K562 (cell line): ENCODE data around the gene NAA40. TPM values are rescaled to one million over a fixed set of nuclear protein-coding genes. Genes with fewer than 3 reads are reported as not detected.

Experiments used
- ATAC-seq: fragments of 200-7000 bp; cut with Tn5 transposase; 3 replicates; pipeline ENCODE4 v1.9.1; 2020; ENCODE audit warnings: moderate library complexity
- BruUV-seq: library from RNA; stranded (reverse); fragments of 400-500 nt; replicated peaks from 2 replicates; lab custom pipeline; 2021; lab: Mats Ljungman, UMichigan
- CTCF ChIA-PET: fragments of 300-600 bp; formaldehyde crosslinking; extraction: SDS; loops from one replicate; lab custom pipeline; 2021; ENCODE audit warnings: low intra/inter-chr PET ratio; lab: Yijun Ruan, JAX
- POLR2A ChIA-PET: fragments of 300-600, 350-650 bp; sonication (Branson Sonifier 250); formaldehyde crosslinking; extraction: SDS; loops from one replicate; lab custom pipeline; 2021; ENCODE audit warnings: antibody characterized with exemption, inconsistent platforms; lab: Yijun Ruan, JAX
- DNase-seq, 4 experiments: peaks; one replicate each; pipeline versions ENCODE4 v3.0.0 to v3.0.0-alpha.2; 2011 to 2018; ENCODE audit warnings: low spot score in 3 of 4, mixed read lengths in 3 of 4; ENCODE audit errors: extremely low read depth in 1 of 4
- FAIRE-seq: peaks from 2 replicates; lab custom pipeline; 2011; peaks lifted over from hg19 to GRCh38; lab: Jason Lieb, UNC
- H2AFZ ChIP-seq: 2 replicates; pipeline ENCODE4 v1.6.0; 2011; ENCODE audit warnings: low read depth, low read length, control low read depth, inconsistent platforms
- H3K27ac ChIP-seq: fragments of 200-600 bp; 3 replicates; pipeline ENCODE4 v1.8.0; 2011; ENCODE audit warnings: low read depth, mild to moderate bottlenecking, control low read depth, inconsistent platforms, low read length, moderate library complexity, mixed read lengths; ENCODE audit errors: extremely low read depth
- H3K27me3 ChIP-seq, 2 experiments: fragments of 300-600 bp in 1 of 2; 2 replicates in 1 of 2; 3 replicates in 1 of 2; pipeline versions ENCODE4 v1.6.0 to v1.8.0; 2011; ENCODE audit warnings: inconsistent platforms in 2 of 2, low read length in 2 of 2, mild to moderate bottlenecking in 1 of 2, mixed read lengths in 1 of 2, moderate library complexity in 1 of 2; ENCODE audit not compliant: control insufficient read depth in 2 of 2, insufficient read depth in 2 of 2
- H3K36me3 ChIP-seq: fragments of 300-600 bp; 3 replicates; pipeline ENCODE4 v1.8.0; 2011; ENCODE audit warnings: mild to moderate bottlenecking, low read length, inconsistent platforms; ENCODE audit not compliant: control insufficient read depth, insufficient read depth
- H3K4me1 ChIP-seq, 2 experiments: fragments of 200-600 bp in 1 of 2; replicated peaks in 1 of 2; 2 replicates in 1 of 2; 3 replicates in 1 of 2; pipeline versions ENCODE4 v1.5.1 to v1.8.0; 2011; ENCODE audit warnings: inconsistent platforms in 2 of 2, low read length in 2 of 2, mild to moderate bottlenecking in 1 of 2, mixed read lengths in 1 of 2, moderate library complexity in 1 of 2; ENCODE audit not compliant: control insufficient read depth in 2 of 2, insufficient read depth in 2 of 2
- H3K4me2 ChIP-seq: 2 replicates; pipeline ENCODE4 v1.6.1; 2011; ENCODE audit warnings: low read length, control low read depth, inconsistent platforms, mixed read lengths; ENCODE audit not compliant: insufficient read depth
- H3K4me3 ChIP-seq: fragments of 200-600 bp; sonication (generic), shearing (Covaris generic); 2 replicates; pipeline ENCODE4 v1.5.1; 2016; ENCODE audit warnings: control low read depth, inconsistent platforms
- H3K79me2 ChIP-seq: fragments of 200-600 bp; 3 replicates; pipeline ENCODE4 v1.8.0; 2011; ENCODE audit warnings: low read length, inconsistent platforms; ENCODE audit not compliant: control insufficient read depth, insufficient read depth
- H3K9ac ChIP-seq, 2 experiments: 2 replicates each; pipeline versions ENCODE4 v1.6.0 to v1.6.1; 2011; ENCODE audit warnings: low read depth in 2 of 2, low read length in 2 of 2, control low read depth in 1 of 2, inconsistent platforms in 1 of 2, mild to moderate bottlenecking in 1 of 2, mixed read lengths in 1 of 2; ENCODE audit not compliant: insufficient read depth in 1 of 2
- H3K9me1 ChIP-seq: one replicate; pipeline ENCODE4 v1.6.0; 2011; ENCODE audit warnings: inconsistent platforms, mild to moderate bottlenecking, low read length, moderate library complexity; ENCODE audit not compliant: control insufficient read depth, insufficient read depth
- H3K9me3 ChIP-seq: replicated peaks from 2 replicates; pipeline ENCODE4 v1.5.1; 2011; ENCODE audit warnings: low read depth, low read length, inconsistent platforms; ENCODE audit not compliant: control insufficient read depth, insufficient read depth
- H4K20me1 ChIP-seq: replicated peaks from 2 replicates; pipeline ENCODE4 v1.6.1; 2011; ENCODE audit warnings: low read length, inconsistent platforms, mixed read lengths; ENCODE audit not compliant: control insufficient read depth, insufficient read depth
- CCNT2 ChIP-seq: IDR thresholded peaks from 2 replicates; pipeline ENCODE4 v1.6.1; 2011; ENCODE audit warnings: borderline replicate concordance, low read depth, mild to moderate bottlenecking, moderate library complexity, mixed read lengths, low read length; ENCODE audit not compliant: insufficient read length; ENCODE audit errors: extremely low read depth
- DIDO1 ChIP-seq: fragments of 450-650 bp; IDR thresholded peaks from 2 replicates; pipeline ENCODE4 v1.6.1; 2016; ENCODE audit warnings: low read depth, missing biosample characterization, missing genetic modification characterization
- GABPA ChIP-seq: fragments of 200-800 bp; sonication (Bioruptor generic); conservative IDR thresholded peaks from 2 replicates; pipeline ENCODE4 v1.6.1; 2016; ENCODE audit warnings: low read depth, missing genetic modification characterization, missing compliant biosample characterization
- GATAD2B ChIP-seq: fragments of 450-650 bp; IDR thresholded peaks from 2 replicates; pipeline ENCODE4 v1.6.1; 2017; ENCODE audit warnings: mild to moderate bottlenecking, borderline replicate concordance
- HNRNPH1 ChIP-seq: fragments of 200-400 bp; formaldehyde crosslinking; optimal IDR thresholded peaks from 2 replicates; pipeline ENCODE3; 2017; ENCODE audit warnings: low read depth, mild to moderate bottlenecking, low read length, moderate library complexity
- MCM3 ChIP-seq: fragments of 450-650 bp; IDR thresholded peaks from 2 replicates; pipeline ENCODE4 v1.6.1; 2016
- POLR2B ChIP-seq: fragments of 450-650 bp; IDR thresholded peaks from 2 replicates; pipeline ENCODE4 v1.6.1; 2018; ENCODE audit warnings: low read depth; ENCODE audit not compliant: partially characterized antibody
- PRPF4 ChIP-seq: fragments of 200-400 bp; formaldehyde crosslinking; IDR thresholded peaks from one replicate; pipeline ENCODE4 v1.6.1; 2017; ENCODE audit warnings: low read length, low read depth, mild to moderate bottlenecking; ENCODE audit not compliant: insufficient read depth, poor library complexity, severe bottlenecking
- RCOR1 ChIP-seq, 2 experiments: IDR thresholded peaks; 2 replicates each; pipeline ENCODE4 v1.6.1; 2012; ENCODE audit warnings: low read depth in 2 of 2, low read length in 2 of 2, borderline replicate concordance in 1 of 2, improper control_type of control experiment in 1 of 2
- SLC30A9 ChIP-seq: fragments of 250-450 bp; sonication (Bioruptor Pico); IDR thresholded peaks from 2 replicates; pipeline ENCODE4 v1.8.0; 2022; ENCODE audit warnings: mild to moderate bottlenecking, moderate library complexity
- STAT5A ChIP-seq: IDR thresholded peaks from 2 replicates; pipeline ENCODE4 v1.6.1; 2012; ENCODE audit warnings: low read length, inconsistent platforms, borderline replicate concordance
- ZKSCAN8 ChIP-seq: fragments of 200-800 bp; sonication (Bioruptor generic); IDR thresholded peaks from 2 replicates; pipeline ENCODE4 v1.6.1; 2016; ENCODE audit warnings: missing genetic modification characterization, missing compliant biosample characterization
- ZNF75A ChIP-seq: fragments of 450-650 bp; formaldehyde crosslinking; IDR thresholded peaks from 2 replicates; pipeline ENCODE4 v1.4.0; 2020; ENCODE audit warnings: mild to moderate bottlenecking
- ZNF77 ChIP-seq: fragments of 250-450 bp; sonication (Bioruptor Pico); IDR thresholded peaks from 2 replicates; pipeline ENCODE4 v1.5.0; 2020
- WGBS: fragments of 100-300 bp; shearing (Covaris generic); methylation state at CpG from one replicate; pipeline ENCODE4 v1.1.6; 2016; ENCODE audit warnings: low coverage, mixed read lengths; ENCODE audit not compliant: insufficient coverage; ENCODE audit errors: missing lambda C conversion rate; 5-methylcytosine and 5-hydroxymethylcytosine counted together
- in situ Hi-C: fragments of 300-500 bp; cut with MboI; formaldehyde crosslinking; loops from 4 replicates; pipeline ENCODE4 v1.15.0; 2018; ENCODE audit warnings: inconsistent platforms, mixed read lengths
- intact Hi-C: fragments of 100-400 bp; cut with micrococcal nuclease; formaldehyde crosslinking; loops from 2 replicates; pipeline ENCODE4 v1.14.2; 2022
- polyA plus RNA-seq, 8 experiments: library from polyadenylated mRNA; depleted of rRNA in 4 of 8; stranded (reverse) in 5 of 8; unstranded in 3 of 8; fragments of >200 nt; fragmentation: Nextera tagmentation in 2 of 8; fragmentation: Illumina TruSeq in 1 of 8; extraction: Ambion mirVana in 2 of 8; extraction: Trizol in 1 of 8; gene quantifications; 2 replicates each; pipeline versions ENCODE4 v1.2.1 to v1.2.3, GENCODE V29; 2011 to 2014; ENCODE audit warnings: inconsistent platforms in 1 of 8, missing spikeins in 1 of 8
- total RNA-seq, 7 experiments: library from RNA; depleted of rRNA in 6 of 7; stranded (reverse); fragments of >200 nt in 6 of 7; fragmentation: Illumina TruSeq in 2 of 7; extraction: Trizol in 2 of 7; gene quantifications; 2 replicates each; pipeline versions ENCODE4 v1.2.1 to v1.2.3, GENCODE V29; 2011 to 2021; ENCODE audit warnings: low replicate concordance in 1 of 7
- TF ChIP-seq, protein P1 (sequence below): IDR thresholded peaks from 2 replicates; pipeline ENCODE4 v1.6.1; 2012; ENCODE audit warnings: low read depth, low read length, improper control_type of control experiment, borderline replicate concordance
- TF ChIP-seq, protein P2 (sequence below): sonication (generic); formaldehyde crosslinking; IDR thresholded peaks from 2 replicates; pipeline ENCODE4 v1.8.0; 2023; ENCODE audit warnings: mild to moderate bottlenecking, missing genetic modification reagents

The NAA40 gene
- total and polyA plus RNA-seq, 9 of the 15 experiments (the other 6 are each of a cell fraction or from before 2014, with no cell fraction given) = 6.2 to 39.0 (median 23.1) TPM

DNA sequence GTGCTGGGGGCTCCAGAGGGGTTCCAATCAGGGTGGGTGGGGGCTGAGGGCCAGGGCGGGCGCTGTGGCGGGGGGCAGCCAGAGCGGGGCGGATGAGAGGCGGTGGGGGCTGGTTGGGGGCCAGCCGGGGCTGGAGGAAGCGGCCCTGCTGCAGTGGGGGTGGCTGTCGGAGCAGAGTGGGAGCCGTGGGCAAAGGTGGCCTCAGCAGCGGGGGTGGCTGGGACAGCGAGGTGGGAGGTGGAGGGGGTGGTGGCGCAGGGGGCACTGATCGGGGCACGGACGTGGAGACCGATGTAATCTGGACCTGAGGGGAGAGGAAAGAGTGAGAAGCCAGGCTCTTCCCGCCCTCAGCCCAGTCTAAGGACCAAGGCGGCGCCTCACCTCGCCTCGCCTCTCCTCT, 26.9 kb upstream of the NAA40 start:
- Histone ChIP-seq H3K27me3 (no peaks in the 10 kb centered on the region), H3K4me1 (peaks cover 6 to 58% of the 10 kb centered on the region in 2 experiments; a peak in 3 of 5 replicates), H3K79me2 (no peaks in the 10 kb centered on the region), H3K4me3 (no peak overlapping the region), H2AFZ (no peak overlapping the region), H3K36me3 (peaks cover 34% of the 10 kb centered on the region; the same call in 2 of the 3 replicates), H4K20me1 (no peaks in the 10 kb centered on the region), H3K4me2 (no peak overlapping the region), H3K9me3 (no peaks in the 10 kb centered on the region), H3K27ac (no peak overlapping the region), H3K9ac (no peak overlapping the region), H3K9me1 (no peaks in the 10 kb centered on the region)
- no TSS peak for BruUV-seq
- CTCF ChIA-PET = no interaction called here
- in situ Hi-C loops (no loop called here), intact Hi-C loops (no loop called here)
- WGBS = no CpG with 5 or more reads among the region's 22 CpGs
- POLR2A ChIA-PET = no interaction called here
- DNase-seq (no peak), FAIRE-seq (no peak), ATAC-seq (no peak)
- TF ChIP-seq, protein P1, sequence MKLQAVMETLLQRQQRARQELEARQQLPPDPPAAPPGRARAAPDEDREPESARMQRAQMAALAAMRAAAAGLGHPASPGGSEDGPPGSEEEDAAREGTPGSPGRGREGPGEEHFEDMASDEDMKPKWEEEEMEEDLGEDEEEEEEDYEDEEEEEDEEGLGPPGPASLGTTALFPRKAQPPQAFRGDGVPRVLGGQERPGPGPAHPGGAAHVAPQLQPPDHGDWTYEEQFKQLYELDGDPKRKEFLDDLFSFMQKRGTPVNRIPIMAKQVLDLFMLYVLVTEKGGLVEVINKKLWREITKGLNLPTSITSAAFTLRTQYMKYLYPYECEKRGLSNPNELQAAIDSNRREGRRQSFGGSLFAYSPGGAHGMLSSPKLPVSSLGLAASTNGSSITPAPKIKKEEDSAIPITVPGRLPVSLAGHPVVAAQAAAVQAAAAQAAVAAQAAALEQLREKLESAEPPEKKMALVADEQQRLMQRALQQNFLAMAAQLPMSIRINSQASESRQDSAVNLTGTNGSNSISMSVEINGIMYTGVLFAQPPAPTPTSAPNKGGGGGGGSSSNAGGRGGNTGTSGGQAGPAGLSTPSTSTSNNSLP = no peak
- TF ChIP-seq GATAD2B (no peak), SLC30A9 (CRISPR knock-in tag) (no peak), CCNT2 (no peak), STAT5A (no peak), POLR2B (no peak), DIDO1 (tag) (no peak), RCOR1 (IDR thresholded peaks at IDR 0.05; ENCODE audit: borderline replicate concordance in 1 of 2, low read depth in 2 of 2, low read length in 2 of 2) (no peak), HNRNPH1 (no peak), ZNF75A (CRISPR knock-in tag) (no peak), MCM3 (no peak), ZNF77 (no peak), ZKSCAN8 (CRISPR knock-in tag) (no peak), GABPA (no peak), PRPF4 (no peak)
- TF ChIP-seq, protein P2, sequence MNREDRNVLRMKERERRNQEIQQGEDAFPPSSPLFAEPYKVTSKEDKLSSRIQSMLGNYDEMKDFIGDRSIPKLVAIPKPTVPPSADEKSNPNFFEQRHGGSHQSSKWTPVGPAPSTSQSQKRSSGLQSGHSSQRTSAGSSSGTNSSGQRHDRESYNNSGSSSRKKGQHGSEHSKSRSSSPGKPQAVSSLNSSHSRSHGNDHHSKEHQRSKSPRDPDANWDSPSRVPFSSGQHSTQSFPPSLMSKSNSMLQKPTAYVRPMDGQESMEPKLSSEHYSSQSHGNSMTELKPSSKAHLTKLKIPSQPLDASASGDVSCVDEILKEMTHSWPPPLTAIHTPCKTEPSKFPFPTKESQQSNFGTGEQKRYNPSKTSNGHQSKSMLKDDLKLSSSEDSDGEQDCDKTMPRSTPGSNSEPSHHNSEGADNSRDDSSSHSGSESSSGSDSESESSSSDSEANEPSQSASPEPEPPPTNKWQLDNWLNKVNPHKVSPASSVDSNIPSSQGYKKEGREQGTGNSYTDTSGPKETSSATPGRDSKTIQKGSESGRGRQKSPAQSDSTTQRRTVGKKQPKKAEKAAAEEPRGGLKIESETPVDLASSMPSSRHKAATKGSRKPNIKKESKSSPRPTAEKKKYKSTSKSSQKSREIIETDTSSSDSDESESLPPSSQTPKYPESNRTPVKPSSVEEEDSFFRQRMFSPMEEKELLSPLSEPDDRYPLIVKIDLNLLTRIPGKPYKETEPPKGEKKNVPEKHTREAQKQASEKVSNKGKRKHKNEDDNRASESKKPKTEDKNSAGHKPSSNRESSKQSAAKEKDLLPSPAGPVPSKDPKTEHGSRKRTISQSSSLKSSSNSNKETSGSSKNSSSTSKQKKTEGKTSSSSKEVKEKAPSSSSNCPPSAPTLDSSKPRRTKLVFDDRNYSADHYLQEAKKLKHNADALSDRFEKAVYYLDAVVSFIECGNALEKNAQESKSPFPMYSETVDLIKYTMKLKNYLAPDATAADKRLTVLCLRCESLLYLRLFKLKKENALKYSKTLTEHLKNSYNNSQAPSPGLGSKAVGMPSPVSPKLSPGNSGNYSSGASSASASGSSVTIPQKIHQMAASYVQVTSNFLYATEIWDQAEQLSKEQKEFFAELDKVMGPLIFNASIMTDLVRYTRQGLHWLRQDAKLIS (CRISPR knock-in tag) = no peak
